GM19395 (cell line): Measurements from ENCODE around the gene PDE6A.

Experiments
- ATAC-seq: cut with Tn5 transposase; IDR thresholded peaks from one replicate; pipeline ENCODE4 v1.9.1; 2021; ENCODE audit warnings: mild to moderate bottlenecking, moderate library complexity; ENCODE audit not compliant: unreplicated experiment

PDE6A gene

GRCh38 chr5:149930749-149931574 lies 13.6 kb downstream of the PDE6A start:
- no peak for ATAC-seq

- no peak for ATAC-seq
Measured at GRCh38 chr5:149930043-149930748, 14.4 kb downstream of the PDE6A start.

DNA sequence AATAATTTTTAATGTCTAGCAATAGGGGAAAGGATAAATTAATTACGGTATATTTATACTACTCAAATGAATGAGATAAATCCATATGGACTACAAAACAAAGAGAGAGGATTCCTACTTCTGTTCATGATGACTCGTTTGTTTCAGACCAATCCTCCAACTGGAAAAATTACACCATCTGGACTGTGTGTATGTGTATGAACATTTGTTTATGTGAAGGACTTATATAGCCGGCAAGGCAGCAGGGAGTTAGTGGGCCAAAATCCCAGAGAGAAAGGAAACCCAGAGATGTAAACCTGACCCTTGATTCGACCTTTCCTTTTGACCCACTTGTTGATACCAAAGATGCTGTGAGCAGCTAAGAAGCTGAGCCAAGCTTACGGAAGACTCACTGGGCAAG lies 20.1 kb downstream of the PDE6A start:
- no peak for ATAC-seq

DNA sequence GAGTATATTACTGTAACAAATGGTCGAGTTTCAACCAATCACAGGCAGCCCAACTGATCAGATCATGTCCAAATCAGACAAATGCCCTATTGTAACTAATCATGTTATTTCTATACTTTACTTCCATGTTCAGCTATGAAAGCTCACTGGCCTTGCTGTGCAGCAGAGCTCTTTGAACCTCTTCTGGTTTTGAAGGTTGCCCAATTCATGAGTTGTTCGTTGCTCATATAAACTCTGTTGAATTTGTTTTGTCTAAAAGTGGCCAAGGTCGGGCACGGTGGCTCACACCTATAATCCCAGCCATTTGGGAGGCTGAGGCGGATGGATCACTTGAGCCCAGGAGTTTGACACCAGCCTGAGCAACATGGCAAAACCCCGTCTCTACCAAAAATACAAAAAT lies 21.6 kb downstream of the PDE6A start:
- ATAC-seq: no peak

DNA sequence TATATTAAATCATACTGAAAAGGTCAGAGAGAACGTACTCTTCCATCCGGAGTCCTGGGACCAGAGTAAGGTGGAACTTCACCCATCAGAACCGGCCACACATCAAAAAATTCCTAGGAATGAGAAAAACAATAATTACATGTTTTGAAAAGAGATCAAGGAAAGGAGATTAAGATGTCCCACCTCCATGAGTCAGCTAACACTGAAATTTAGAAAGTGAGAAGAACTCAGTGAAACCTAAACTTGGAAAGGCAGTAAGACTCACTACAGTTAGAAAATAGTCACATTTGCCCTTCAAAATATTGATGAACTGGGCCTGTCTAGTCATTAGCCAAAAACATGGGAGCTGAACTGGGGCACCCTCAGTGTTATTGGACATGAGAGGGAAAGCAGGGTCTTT lies 23.0 kb downstream of the PDE6A start:
- ATAC-seq: no peak

- no peak for ATAC-seq
Measured at GRCh38 chr5:149917073-149917676, 27.4 kb downstream of the PDE6A start.

- no peak for ATAC-seq
Measured at GRCh38 chr5:149916334-149917072, 28.1 kb downstream of the PDE6A start.

GRCh38 chr5:149915392-149916260 lies 29.0 kb downstream of the PDE6A start:
- ATAC-seq: no peak

- no peak for ATAC-seq
Measured at GRCh38 chr5:149913436-149914419, 30.9 kb downstream of the PDE6A start.

- no peak for ATAC-seq
Measured at GRCh38 chr5:149912226-149912871, 32.2 kb downstream of the PDE6A start.

DNA sequence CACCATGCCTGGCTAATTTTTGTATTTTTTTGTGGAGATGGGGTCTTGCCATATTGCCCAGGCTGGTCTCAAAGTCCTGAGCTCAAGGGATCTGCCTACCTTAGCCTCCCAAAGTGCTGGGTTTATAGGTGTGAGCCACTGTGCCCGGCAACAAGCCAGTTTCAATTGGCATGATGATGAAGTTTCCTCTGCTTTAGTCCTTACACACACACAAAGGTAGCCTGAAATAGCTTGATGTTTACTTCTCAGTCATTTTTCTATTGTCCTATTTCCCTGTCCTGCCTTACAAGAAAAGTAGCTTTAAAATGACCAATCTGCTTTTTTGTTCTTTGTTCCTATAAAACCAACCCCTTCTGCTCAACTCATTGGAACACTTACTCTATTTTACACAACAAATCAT lies 33.6 kb downstream of the PDE6A start:
- ATAC-seq: no peak

DNA sequence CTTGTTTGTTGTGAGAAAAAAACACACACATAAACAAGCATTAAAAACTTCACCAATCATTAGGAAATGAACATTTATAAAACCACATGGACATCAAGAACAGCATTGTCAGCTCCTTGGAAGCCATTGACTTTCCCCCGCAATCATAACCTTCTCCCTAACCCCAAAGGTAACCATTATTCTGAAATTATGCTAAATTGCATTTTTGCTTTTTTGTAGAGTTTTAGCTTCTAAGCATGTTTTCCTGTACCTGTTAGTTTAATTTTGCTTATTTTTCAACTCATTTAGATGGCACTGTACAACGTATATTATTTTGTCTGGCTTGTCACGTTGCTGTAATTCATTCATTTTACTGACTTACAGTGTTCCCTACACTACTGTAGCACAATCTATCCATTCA lies 36.8 kb downstream of the PDE6A start:
- ATAC-seq: no peak

- ATAC-seq: no peak
Measured at GRCh38 chr5:149904977-149905376, 39.6 kb downstream of the PDE6A start.

- no peak for ATAC-seq
Measured at GRCh38 chr5:149904293-149904886, 40.2 kb downstream of the PDE6A start.

DNA sequence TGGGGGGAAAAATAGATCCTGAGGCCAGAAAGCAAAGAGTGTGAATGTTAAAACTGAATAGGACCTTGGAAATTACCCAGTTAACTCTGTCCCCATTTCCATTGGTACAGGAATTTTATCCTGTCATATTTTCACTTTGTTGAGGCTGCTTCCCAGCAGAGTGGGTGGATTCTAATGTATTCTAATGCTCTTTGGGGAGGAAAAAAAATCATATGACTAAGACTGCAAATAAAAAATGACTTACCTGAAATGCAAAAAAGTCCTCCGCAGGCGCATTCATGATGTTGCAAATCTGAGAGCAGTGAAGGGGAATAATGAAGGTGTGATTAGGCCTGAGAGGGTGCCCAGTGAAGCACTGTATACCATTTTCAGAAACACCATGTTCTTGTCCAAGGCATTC lies 41.2 kb downstream of the PDE6A start:
- ATAC-seq: no peak

- no peak for ATAC-seq
Measured at GRCh38 chr5:149902177-149902576, 42.4 kb downstream of the PDE6A start.

DNA sequence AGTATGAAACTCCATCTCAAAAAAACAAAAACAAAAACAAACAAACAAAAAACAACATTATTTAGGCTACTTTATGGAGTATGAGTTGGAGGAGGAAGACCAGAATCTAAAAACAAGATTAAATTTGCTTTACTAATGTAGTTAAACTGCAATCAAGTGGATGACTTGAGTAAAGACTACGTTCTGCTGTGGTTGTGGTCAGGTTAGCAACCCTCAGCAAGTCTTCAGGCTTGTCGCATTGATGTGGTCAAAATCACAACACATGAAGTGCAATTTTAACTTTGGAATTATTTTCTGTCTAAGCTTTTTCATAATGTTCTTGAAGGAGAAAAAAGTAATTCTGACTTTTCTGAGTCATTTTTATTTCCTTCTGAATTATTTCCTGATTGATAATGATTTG lies 43.1 kb downstream of the PDE6A start:
- ATAC-seq: no peak

GRCh38 chr5:149900390-149900789 lies 44.2 kb downstream of the PDE6A start:
- ATAC-seq: no peak
